HepG2 (cell line): ENCODE data around the gene CDX4. TPM values are rescaled to one million over a fixed set of nuclear protein-coding genes. Genes with fewer than 3 reads are reported as not detected.

Experiments used
- ATAC-seq: fragments of 200-7000 bp; cut with Tn5 transposase; 3 replicates; pipeline ENCODE4 v1.9.1; 2020; ENCODE audit warnings: mild to moderate bottlenecking, moderate library complexity
- BruUV-seq: library from RNA; stranded (reverse); fragments of 400-500 nt; replicated peaks from 2 replicates; lab custom pipeline; 2021; lab: Mats Ljungman, UMichigan
- CTCF ChIA-PET: fragments of 300-600 bp; formaldehyde crosslinking; extraction: SDS; loops from one replicate; lab custom pipeline; 2021; ENCODE audit warnings: low total read pairs, inconsistent platforms, low intra/inter-chr PET ratio; lab: Yijun Ruan, JAX
- POLR2A ChIA-PET: fragments of 350-600 bp; sonication (Branson Sonifier 250); formaldehyde crosslinking; loops from one replicate; lab custom pipeline; 2020; ENCODE audit warnings: antibody characterized with exemption, inconsistent platforms; lab: Yijun Ruan, JAX
- DNase-seq: peaks from one replicate; pipeline ENCODE4 v3.0.0-alpha.2; 2015; ENCODE audit warnings: low spot score
- FAIRE-seq: peaks from 3 replicates; lab custom pipeline; 2011; peaks lifted over from hg19 to GRCh38; lab: Jason Lieb, UNC
- H2AFZ ChIP-seq: one replicate; pipeline ENCODE4 v1.6.1; 2011; ENCODE audit warnings: low read length, inconsistent platforms
- H3K27ac ChIP-seq: fragments of 300-600 bp; 3 replicates; pipeline ENCODE4 v1.8.0; 2011; ENCODE audit warnings: mixed run types, mild to moderate bottlenecking, mixed read lengths, low read length, inconsistent platforms; ENCODE audit not compliant: insufficient read depth; ENCODE audit errors: extremely low read length
- H3K27me3 ChIP-seq, 2 experiments: fragments of 200-600 bp in 1 of 2; 2 replicates in 1 of 2; 3 replicates in 1 of 2; pipeline versions ENCODE4 v1.6.0 to v1.8.0; 2011; ENCODE audit warnings: low read length in 2 of 2, mild to moderate bottlenecking in 2 of 2, moderate library complexity in 2 of 2, inconsistent platforms in 1 of 2; ENCODE audit not compliant: insufficient read depth in 2 of 2, control insufficient read depth in 1 of 2
- H3K36me3 ChIP-seq, 2 experiments: fragments of 200-600 bp in 1 of 2; replicated peaks in 1 of 2; 2 replicates in 1 of 2; 3 replicates in 1 of 2; pipeline versions ENCODE4 v1.5.1 to v1.8.0; 2011; ENCODE audit warnings: low read length in 2 of 2, inconsistent platforms in 1 of 2; ENCODE audit not compliant: insufficient read depth in 2 of 2, control insufficient read depth in 1 of 2
- H3K4me1 ChIP-seq: 2 replicates; pipeline ENCODE4 v1.5.1; 2012; ENCODE audit warnings: low read length, inconsistent platforms; ENCODE audit not compliant: insufficient read depth
- H3K4me2 ChIP-seq: 2 replicates; pipeline ENCODE4 v1.6.0; 2011; ENCODE audit warnings: low read depth, low read length, inconsistent platforms
- H3K4me3 ChIP-seq, 3 experiments: fragments of 200-600 bp in 1 of 3; sonication (generic), shearing (Covaris generic) in 1 of 3; replicated peaks in 1 of 3; 2 replicates each; pipeline ENCODE4 v1.5.1; 2011 to 2016; ENCODE audit warnings: low read length in 3 of 3, inconsistent platforms in 2 of 3, low read depth in 2 of 3, mild to moderate bottlenecking in 2 of 3, control low read depth in 1 of 3, mixed read lengths in 1 of 3; ENCODE audit not compliant: insufficient read depth in 1 of 3
- H3K79me2 ChIP-seq: one replicate; pipeline ENCODE4 v1.6.1; 2011; ENCODE audit warnings: low read length, inconsistent platforms; ENCODE audit not compliant: insufficient read depth
- H3K9ac ChIP-seq: 2 replicates; pipeline ENCODE4 v1.6.0; 2011; ENCODE audit warnings: mild to moderate bottlenecking, low read depth, low read length, inconsistent platforms; ENCODE audit not compliant: insufficient read depth
- H3K9me3 ChIP-seq: 2 replicates; pipeline ENCODE4 v1.5.1; 2012; ENCODE audit warnings: mild to moderate bottlenecking, low read length
- H4K20me1 ChIP-seq: 2 replicates; pipeline ENCODE4 v1.6.0; 2011; ENCODE audit warnings: inconsistent platforms, mild to moderate bottlenecking, low read length, moderate library complexity; ENCODE audit not compliant: insufficient read depth
- ISX ChIP-seq: sonication (generic); formaldehyde crosslinking; conservative IDR thresholded peaks from 2 replicates; pipeline ENCODE4 v1.5.0; 2020; ENCODE audit warnings: missing genetic modification reagents
- MATR3 ChIP-seq: sonication (generic); formaldehyde crosslinking; IDR thresholded peaks from 2 replicates; pipeline ENCODE4 v1.4.0; 2020; ENCODE audit warnings: missing genetic modification reagents
- NRL ChIP-seq: sonication (generic); formaldehyde crosslinking; IDR thresholded peaks from 2 replicates; pipeline ENCODE4 v1.5.0; 2020; ENCODE audit warnings: missing genetic modification reagents, mild to moderate bottlenecking, moderate library complexity, borderline replicate concordance
- SETDB1 ChIP-seq: sonication (generic); formaldehyde crosslinking; IDR thresholded peaks from 2 replicates; pipeline ENCODE4 v1.5.1; 2020; ENCODE audit warnings: missing genetic modification reagents, mild to moderate bottlenecking, borderline replicate concordance
- ZNF350 ChIP-seq: sonication (generic); formaldehyde crosslinking; IDR thresholded peaks from 2 replicates; pipeline ENCODE4 v1.4.0; 2020; ENCODE audit warnings: mild to moderate bottlenecking, low read depth, missing genetic modification reagents, borderline replicate concordance
- ZNF431 ChIP-seq: sonication (generic); formaldehyde crosslinking; IDR thresholded peaks from 2 replicates; pipeline ENCODE4 v1.9.0; 2022; ENCODE audit warnings: missing genetic modification reagents, low read depth, mild to moderate bottlenecking, borderline replicate concordance
- ZNF446 ChIP-seq: sonication (generic); formaldehyde crosslinking; IDR thresholded peaks from 2 replicates; pipeline ENCODE4 v1.5.0; 2020; ENCODE audit warnings: mild to moderate bottlenecking, missing genetic modification reagents
- ZNF557 ChIP-seq: sonication (generic); formaldehyde crosslinking; IDR thresholded peaks from 2 replicates; pipeline ENCODE4 v1.4.0; 2020; ENCODE audit warnings: missing genetic modification reagents
- ZSCAN22 ChIP-seq: sonication (generic); formaldehyde crosslinking; IDR thresholded peaks from 2 replicates; pipeline ENCODE4 v1.4.0; 2020; ENCODE audit warnings: mild to moderate bottlenecking, missing genetic modification reagents
- WGBS: methylation state at CpG from one replicate; pipeline ENCODE4 v1.1.6; 2017; ENCODE audit warnings: low lambda C conversion rate; 5-methylcytosine and 5-hydroxymethylcytosine counted together
- in situ Hi-C: cut with HindIII; loops from 2 replicates; pipeline ENCODE4 v1.10.0; 2017; ENCODE audit warnings: low pct_unique_long_range_greater_than_20kb; ENCODE audit not compliant: extremely low pct_ligation_motif_present
- intact Hi-C: fragments of 100-400 bp; cut with micrococcal nuclease; formaldehyde crosslinking; loops from one replicate; pipeline ENCODE4 v1.10.0; 2022; ENCODE audit not compliant: unreplicated experiment
- polyA plus RNA-seq, 8 experiments: library from polyadenylated mRNA; depleted of rRNA in 3 of 8; stranded (reverse) in 7 of 8; unstranded in 1 of 8; fragments of >200 nt; fragmentation: Illumina TruSeq in 4 of 8; extraction: Trizol in 4 of 8; gene quantifications; 2 replicates each; pipeline versions ENCODE4 v1.2.1 to v1.2.3, GENCODE V29; 2011 to 2016; ENCODE audit warnings: low read depth in 4 of 8, missing spikeins in 1 of 8, mixed read lengths in 1 of 8; ENCODE audit not compliant: insufficient read depth in 1 of 8
- total RNA-seq, 5 experiments: library from RNA; depleted of rRNA; stranded (reverse); fragments of >200 nt; fragmentation: Illumina TruSeq; extraction: Trizol; gene quantifications; 2 replicates each; pipeline ENCODE4 v1.2.3, GENCODE V29; 2016; ENCODE audit warnings: low read depth in 1 of 5
- TF ChIP-seq, protein P1 (sequence below): sonication (generic); formaldehyde crosslinking; IDR thresholded peaks from 2 replicates; pipeline ENCODE4 v1.4.0; 2020; ENCODE audit warnings: missing genetic modification reagents
- TF ChIP-seq, protein P2 (sequence below): sonication (generic); formaldehyde crosslinking; IDR thresholded peaks from 2 replicates; pipeline ENCODE4 v1.8.1; 2022; ENCODE audit warnings: low read depth, mild to moderate bottlenecking, missing genetic modification reagents

CDX4 gene
- total and polyA plus RNA-seq, 2 of the 13 experiments (the other 11 are each of a cell fraction or from before 2014, with no cell fraction given), result not detected

DNA sequence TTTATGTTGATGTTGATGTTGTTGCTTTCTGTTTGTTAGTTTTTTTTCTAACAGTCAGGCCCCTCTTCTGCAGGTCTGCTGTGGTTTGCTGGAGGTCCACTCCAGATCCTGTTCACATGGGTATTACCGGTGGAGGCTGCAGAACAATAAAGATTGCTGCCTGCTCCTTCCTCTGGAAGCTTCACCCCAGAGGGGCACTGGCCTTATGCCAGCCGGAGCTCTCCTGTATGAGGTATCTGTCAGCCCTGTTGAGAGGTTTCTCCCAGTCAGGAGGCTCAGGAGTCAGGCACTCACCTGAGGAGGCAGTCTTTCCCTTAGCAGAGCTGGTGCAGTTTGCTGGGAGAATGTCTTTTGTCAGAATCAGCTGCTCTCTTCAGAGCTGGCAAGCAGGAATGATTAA lies 34.7 kb downstream of the CDX4 start:
- no peaks in the 10 kb centered on the region for H3K36me3 ChIP-seq
- 0% methylated on average over 1 of the region's 2 CpGs for WGBS
- FAIRE-seq (no peak), ATAC-seq (no peak), DNase-seq (no peak)
- H4K20me1 ChIP-seq, result no peaks in the 10 kb centered on the region
- no peak overlapping the region for H3K27ac ChIP-seq
- H3K4me1 ChIP-seq, result no peaks in the 10 kb centered on the region
- in situ Hi-C loops (no loop called here), intact Hi-C loops (no loop called here)
- no TSS peak for BruUV-seq
- H3K27me3 ChIP-seq, result no peaks in the 10 kb centered on the region
- no peak overlapping the region for H2AFZ ChIP-seq
- H3K9ac ChIP-seq, result no peak overlapping the region
- H3K4me2 ChIP-seq, result no peak overlapping the region
- H3K79me2 ChIP-seq, result no peaks in the 10 kb centered on the region
- H3K4me3 ChIP-seq, result no peak overlapping the region
- POLR2A ChIA-PET, result no interaction called here
- CTCF ChIA-PET, result no interaction called here
- H3K9me3 ChIP-seq, result no peaks in the 10 kb centered on the region
- no peak for TF ChIP-seq ZNF431 (CRISPR knock-in tag)
- no peak for TF ChIP-seq MATR3 (CRISPR knock-in tag)
- TF ChIP-seq ZSCAN22 (CRISPR knock-in tag), result no peak
- no peak for TF ChIP-seq ZNF557
- TF ChIP-seq SETDB1 (CRISPR knock-in tag), result no peak
- no peak for TF ChIP-seq ZNF446 (CRISPR knock-in tag)
- no peak for TF ChIP-seq ZNF350 (CRISPR knock-in tag)
- TF ChIP-seq NRL (CRISPR knock-in tag), result no peak
- no peak for TF ChIP-seq ISX (CRISPR knock-in tag)
- TF ChIP-seq, protein P1, sequence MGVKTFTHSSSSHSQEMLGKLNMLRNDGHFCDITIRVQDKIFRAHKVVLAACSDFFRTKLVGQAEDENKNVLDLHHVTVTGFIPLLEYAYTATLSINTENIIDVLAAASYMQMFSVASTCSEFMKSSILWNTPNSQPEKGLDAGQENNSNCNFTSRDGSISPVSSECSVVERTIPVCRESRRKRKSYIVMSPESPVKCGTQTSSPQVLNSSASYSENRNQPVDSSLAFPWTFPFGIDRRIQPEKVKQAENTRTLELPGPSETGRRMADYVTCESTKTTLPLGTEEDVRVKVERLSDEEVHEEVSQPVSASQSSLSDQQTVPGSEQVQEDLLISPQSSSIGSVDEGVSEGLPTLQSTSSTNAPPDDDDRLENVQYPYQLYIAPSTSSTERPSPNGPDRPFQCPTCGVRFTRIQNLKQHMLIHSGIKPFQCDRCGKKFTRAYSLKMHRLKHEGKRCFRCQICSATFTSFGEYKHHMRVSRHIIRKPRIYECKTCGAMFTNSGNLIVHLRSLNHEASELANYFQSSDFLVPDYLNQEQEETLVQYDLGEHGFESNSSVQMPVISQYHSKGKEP, result no peak
- TF ChIP-seq, protein P2, sequence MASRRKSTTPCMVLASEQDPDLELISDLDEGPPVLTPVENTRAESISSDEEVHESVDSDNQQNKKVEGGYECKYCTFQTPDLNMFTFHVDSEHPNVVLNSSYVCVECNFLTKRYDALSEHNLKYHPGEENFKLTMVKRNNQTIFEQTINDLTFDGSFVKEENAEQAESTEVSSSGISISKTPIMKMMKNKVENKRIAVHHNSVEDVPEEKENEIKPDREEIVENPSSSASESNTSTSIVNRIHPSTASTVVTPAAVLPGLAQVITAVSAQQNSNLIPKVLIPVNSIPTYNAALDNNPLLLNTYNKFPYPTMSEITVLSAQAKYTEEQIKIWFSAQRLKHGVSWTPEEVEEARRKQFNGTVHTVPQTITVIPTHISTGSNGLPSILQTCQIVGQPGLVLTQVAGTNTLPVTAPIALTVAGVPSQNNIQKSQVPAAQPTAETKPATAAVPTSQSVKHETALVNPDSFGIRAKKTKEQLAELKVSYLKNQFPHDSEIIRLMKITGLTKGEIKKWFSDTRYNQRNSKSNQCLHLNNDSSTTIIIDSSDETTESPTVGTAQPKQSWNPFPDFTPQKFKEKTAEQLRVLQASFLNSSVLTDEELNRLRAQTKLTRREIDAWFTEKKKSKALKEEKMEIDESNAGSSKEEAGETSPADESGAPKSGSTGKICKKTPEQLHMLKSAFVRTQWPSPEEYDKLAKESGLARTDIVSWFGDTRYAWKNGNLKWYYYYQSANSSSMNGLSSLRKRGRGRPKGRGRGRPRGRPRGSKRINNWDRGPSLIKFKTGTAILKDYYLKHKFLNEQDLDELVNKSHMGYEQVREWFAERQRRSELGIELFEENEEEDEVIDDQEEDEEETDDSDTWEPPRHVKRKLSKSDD (CRISPR knock-in tag), result no peak
- TF ChIP-seq, all 625 proteins: peak for 0
